GM21825 (cell line): ENCODE results near the gene ZP1.

ENCODE experiments used
- ATAC-seq: cut with Tn5 transposase; IDR thresholded peaks from one replicate; pipeline ENCODE4 v1.9.1; 2021; ENCODE audit warnings: mild to moderate bottlenecking, moderate library complexity; ENCODE audit not compliant: unreplicated experiment

Gene ZP1

GRCh38 chr11:60857378-60858232, 9.7 kb upstream of the ZP1 start:
- ATAC-seq = no peak

- ATAC-seq = no peak
Measured at GRCh38 chr11:60858236-60858635, 9.1 kb upstream of the ZP1 start.

GRCh38 chr11:60858731-60859464, 8.4 kb upstream of the ZP1 start:
- ATAC-seq = no peak

- no peak for ATAC-seq
Measured at GRCh38 chr11:60859616-60860250, 7.6 kb upstream of the ZP1 start.

- no peak for ATAC-seq
Measured at GRCh38 chr11:60860943-60861342, 6.4 kb upstream of the ZP1 start.

- no peak for ATAC-seq
Measured at GRCh38 chr11:60862171-60862570, 5.2 kb upstream of the ZP1 start.

GRCh38 chr11:60863550-60864521, 3.5 kb upstream of the ZP1 start:
- no peak for ATAC-seq

- no peak for ATAC-seq
Measured at GRCh38 chr11:60864856-60865513, 2.4 kb upstream of the ZP1 start.

GRCh38 chr11:60867871-60868681, 734 bp downstream of the ZP1 start:
- ATAC-seq = no peak

- ATAC-seq = no peak
Measured at GRCh38 chr11:60868682-60869450, 1.5 kb downstream of the ZP1 start.

- no peak for ATAC-seq
Measured at GRCh38 chr11:60869451-60869825, 2.1 kb downstream of the ZP1 start.

GRCh38 chr11:60870276-60870675, 2.9 kb downstream of the ZP1 start:
- ATAC-seq = no peak

- ATAC-seq = no peak
Measured at GRCh38 chr11:60870733-60871377, 3.5 kb downstream of the ZP1 start.

GRCh38 chr11:60871378-60872061, 4.2 kb downstream of the ZP1 start:
- ATAC-seq = no peak

GRCh38 chr11:60872124-60872960, 5.0 kb downstream of the ZP1 start:
- ATAC-seq = no peak

GRCh38 chr11:60872961-60873524, 5.7 kb downstream of the ZP1 start:
- ATAC-seq = no peak
